Fibroblast of the aortic adventitia (primary cell): ENCODE measurements around the gene C19orf12. TPM values are rescaled to one million over a fixed set of nuclear protein-coding genes. Genes with fewer than 3 reads are reported as not detected.
A peak's percentile ranks its signal among the peaks of the same experiment; 100 is the strongest.

ENCODE experiments used
- DNase-seq: peaks from one replicate; pipeline ENCODE4 v3.0.0-alpha.2; 2010; ENCODE audit warnings: low read depth
- H3K4me3 ChIP-seq: 2 replicates; pipeline ENCODE4 v1.5.1; 2011; ENCODE audit warnings: low read depth, mild to moderate bottlenecking, control low read depth, low read length, moderate library complexity
- total RNA-seq: library from RNA; depleted of rRNA; stranded (reverse); fragments of >200 nt; gene quantifications from 2 replicates; pipeline ENCODE4 v1.2.3, GENCODE V29; 2012; ENCODE audit warnings: low replicate concordance
- TF ChIP-seq, protein P1 (sequence below): IDR thresholded peaks from 2 replicates; pipeline ENCODE4 v1.5.1; 2011; ENCODE audit warnings: mild to moderate bottlenecking, low read length, control low read depth, inconsistent platforms; ENCODE audit not compliant: insufficient read depth

C19orf12 gene
- total RNA-seq, 1 donor = 24.0 TPM

DNA sequence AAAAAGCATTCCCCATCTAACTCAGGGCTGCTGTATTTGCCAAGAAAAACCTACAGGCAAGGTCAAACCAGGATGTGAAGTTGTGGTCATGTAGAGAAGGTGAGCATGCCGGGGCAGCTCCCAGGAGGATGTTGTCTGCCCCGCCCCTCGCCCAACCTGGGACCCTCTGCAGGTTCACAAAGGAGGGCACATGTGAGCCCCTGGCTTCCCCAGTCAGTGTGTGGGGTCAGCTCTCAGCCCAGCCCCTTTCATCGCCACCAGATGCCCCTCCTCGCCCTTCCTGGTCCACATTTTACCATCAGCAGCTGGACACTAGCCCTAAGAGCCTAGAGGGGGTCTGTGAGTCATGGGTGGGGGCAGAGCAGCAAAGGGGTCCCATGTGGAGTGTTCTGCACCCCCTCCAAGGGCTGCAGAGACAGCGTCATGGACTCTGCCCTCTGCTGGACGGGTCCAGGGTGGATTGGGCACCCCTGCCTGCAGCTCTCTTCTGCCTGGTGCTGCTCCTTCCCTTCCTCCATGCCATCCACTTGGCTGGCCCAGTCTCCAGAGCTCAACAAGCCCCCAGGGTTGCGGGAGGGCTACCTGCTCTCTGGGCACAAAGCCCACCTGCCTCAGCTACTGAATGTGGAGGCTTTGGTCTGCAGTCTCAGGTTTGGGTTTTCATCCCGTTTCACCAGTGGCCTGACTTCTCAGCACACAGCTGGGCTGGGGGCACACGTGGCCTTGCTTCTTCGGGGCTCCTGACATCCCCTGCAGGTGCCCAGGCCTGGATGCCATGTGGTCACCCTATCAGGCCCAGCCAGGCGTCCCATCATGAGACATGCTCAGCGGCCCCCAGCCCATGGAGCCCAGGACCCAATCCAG lies 46.1 kb downstream of the C19orf12 start:
- peak overlapping the region; percentile 17 for H3K4me3 ChIP-seq
- no peak for DNase-seq
- TF ChIP-seq, protein P1, sequence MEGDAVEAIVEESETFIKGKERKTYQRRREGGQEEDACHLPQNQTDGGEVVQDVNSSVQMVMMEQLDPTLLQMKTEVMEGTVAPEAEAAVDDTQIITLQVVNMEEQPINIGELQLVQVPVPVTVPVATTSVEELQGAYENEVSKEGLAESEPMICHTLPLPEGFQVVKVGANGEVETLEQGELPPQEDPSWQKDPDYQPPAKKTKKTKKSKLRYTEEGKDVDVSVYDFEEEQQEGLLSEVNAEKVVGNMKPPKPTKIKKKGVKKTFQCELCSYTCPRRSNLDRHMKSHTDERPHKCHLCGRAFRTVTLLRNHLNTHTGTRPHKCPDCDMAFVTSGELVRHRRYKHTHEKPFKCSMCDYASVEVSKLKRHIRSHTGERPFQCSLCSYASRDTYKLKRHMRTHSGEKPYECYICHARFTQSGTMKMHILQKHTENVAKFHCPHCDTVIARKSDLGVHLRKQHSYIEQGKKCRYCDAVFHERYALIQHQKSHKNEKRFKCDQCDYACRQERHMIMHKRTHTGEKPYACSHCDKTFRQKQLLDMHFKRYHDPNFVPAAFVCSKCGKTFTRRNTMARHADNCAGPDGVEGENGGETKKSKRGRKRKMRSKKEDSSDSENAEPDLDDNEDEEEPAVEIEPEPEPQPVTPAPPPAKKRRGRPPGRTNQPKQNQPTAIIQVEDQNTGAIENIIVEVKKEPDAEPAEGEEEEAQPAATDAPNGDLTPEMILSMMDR = peak; percentile 44

DNA sequence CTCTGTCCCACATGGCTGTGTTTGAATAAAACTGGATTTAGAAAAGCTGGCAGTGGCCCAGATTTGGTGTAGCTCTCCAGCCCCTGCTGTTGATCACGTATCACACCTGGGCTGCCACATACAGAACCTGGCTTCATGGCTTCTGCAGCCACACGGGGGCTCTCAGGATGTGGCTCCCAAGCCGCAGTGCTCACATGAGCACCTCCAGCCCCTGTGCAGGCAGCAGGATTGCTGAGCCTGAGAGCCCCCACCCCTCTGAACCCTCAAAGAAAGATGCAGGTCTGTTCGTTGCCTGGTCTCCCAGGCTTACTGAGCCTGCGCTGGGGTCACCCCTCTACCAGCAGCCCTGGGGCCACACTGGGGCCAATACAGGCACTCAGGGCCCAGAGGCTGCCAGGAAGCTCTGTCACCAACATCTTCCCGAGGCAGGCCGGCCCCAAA lies 47.1 kb downstream of the C19orf12 start:
- TF ChIP-seq, protein P1 = no peak
- DNase-seq = no peak
- peak overlapping the region; percentile 92 for H3K4me3 ChIP-seq

DNA sequence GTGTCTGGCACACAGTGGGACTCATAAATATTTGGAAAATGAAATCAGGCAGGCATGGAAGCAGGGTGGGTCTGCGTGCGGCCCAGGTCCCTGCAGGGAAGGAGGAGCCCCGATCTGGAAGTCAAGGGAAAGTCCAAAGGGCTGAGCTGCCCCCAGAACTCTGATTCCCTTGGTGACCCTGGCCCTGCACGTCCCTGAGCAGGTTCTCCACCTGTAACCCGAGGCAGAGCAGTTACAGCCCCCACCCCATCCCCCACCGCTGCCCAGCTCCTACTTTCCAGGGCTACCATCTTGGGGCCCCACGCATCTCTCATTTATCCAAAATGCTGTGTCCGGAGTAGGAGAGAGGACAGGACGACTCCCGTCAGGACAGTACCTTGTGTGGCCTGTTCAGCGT lies 47.7 kb downstream of the C19orf12 start:
- DNase-seq = no peak
- peak overlapping the region; percentile 92 for H3K4me3 ChIP-seq
- TF ChIP-seq, protein P1 = no peak

- peak overlapping the region; percentile 92 for H3K4me3 ChIP-seq
- peak; percentile 83 for DNase-seq
- TF ChIP-seq, protein P1 = no peak
Observed at GRCh38 chr19:29666578-29667386, 48.3 kb downstream of the C19orf12 start.

DNA sequence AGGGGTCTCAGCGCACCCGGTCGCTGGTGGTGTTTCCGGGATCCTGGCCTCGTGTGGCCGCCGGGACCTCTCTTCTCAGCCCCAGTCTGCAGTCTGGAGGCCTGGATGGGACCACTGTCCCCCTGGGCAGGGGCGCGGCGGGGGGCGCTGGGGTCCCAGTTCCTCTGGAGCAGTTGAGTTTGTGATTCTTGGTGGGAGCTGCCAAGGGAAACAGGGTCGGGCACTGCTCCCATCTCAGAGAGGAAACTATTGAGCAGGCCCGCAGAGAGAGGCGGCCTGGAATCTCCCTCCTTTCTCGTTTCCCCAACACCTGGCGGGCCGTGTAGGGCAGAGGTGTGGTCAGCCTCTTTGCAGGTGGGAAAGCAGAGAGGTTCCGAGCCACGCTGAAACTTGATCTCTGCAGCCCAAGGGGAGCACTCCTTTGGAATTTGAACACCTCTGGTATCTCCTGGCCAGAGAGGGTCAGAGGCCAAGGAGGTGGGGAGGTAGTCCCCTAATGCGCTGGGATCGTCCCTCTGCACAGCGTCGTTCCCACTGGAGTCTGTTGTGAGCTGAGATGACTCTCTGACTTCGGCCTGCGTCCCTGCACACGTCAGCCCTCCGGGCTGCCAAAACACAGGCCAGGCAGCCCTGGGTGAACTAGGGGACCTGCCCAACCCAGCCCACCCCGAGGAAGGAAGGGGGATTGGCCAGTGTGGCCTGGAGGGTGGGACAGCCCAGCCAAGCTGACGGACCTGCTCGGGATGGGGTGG lies 49.1 kb downstream of the C19orf12 start:
- TF ChIP-seq, protein P1 = no peak
- H3K4me3 ChIP-seq = peak overlapping the region; percentile 92
- DNase-seq = peak; percentile 87

DNA sequence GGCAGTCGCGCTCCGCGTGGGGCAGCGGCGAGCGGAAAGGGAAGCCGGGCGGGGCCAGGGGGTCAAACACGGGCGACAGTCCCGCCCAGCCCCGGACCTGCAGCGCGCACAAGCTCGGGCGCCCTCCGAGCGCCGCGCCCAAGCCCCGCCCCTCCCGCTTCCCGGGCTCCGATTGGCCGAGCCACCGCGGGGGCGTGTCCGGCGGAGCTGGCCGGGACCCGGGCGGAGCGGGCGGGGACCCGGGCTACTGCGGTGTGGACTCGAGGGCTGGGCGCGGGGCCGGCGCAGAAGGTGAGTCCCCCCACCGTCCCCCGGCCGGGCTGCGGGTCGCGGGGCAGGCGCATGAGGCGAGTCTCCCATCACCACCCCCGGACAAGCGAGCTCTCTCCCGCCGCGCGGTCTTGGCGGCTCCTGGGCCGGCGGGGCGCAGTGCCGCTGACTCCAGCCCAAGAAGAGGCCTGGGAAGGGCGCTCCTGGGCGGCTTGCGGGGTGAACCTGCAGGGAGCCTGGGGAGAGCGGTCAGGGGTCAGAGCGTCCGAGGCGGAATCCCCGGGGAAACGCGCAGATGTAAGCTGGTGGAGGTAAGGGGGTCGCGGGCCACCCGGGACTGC lies 49.7 kb downstream of the C19orf12 start, which contains the start of gene PLEKHF1:
Gene PLEKHF1, plus strand, starts transcription at position 247 of the 611 bp plus-strand sequence. CDS start 8,379 bp downstream, outside the sequence.
- peak; percentile 67 for DNase-seq
- H3K4me3 ChIP-seq = peak within 1 kb of the TSS; percentile 92
- TF ChIP-seq, protein P1 = no peak
